HG03460 (cell line): ENCODE data around the gene TAGAP.
"Not testable (repeated sequence)": the region's sequence is repeated elsewhere in the genome, so short reads cannot be mapped to it uniquely, and the experiment has no call there.

ENCODE experiments used
- ATAC-seq: cut with Tn5 transposase; IDR thresholded peaks from one replicate; pipeline ENCODE4 v1.9.1; 2021; ENCODE audit not compliant: unreplicated experiment

TAGAP gene

GRCh38 chr6:159017757-159018559 lies 26.8 kb downstream of the TAGAP start:
- no peak for ATAC-seq

- no peak for ATAC-seq
Observed at GRCh38 chr6:159014406-159014805, 30.4 kb downstream of the TAGAP start.

- no peak for ATAC-seq
Observed at GRCh38 chr6:159013229-159013628, 31.6 kb downstream of the TAGAP start.

- no peak for ATAC-seq
Observed at GRCh38 chr6:159012201-159012600, 32.6 kb downstream of the TAGAP start.

- ATAC-seq, result not testable (repeated sequence)
Observed at GRCh38 chr6:159010037-159010612, 34.7 kb downstream of the TAGAP start.

- peak; percentile 68 for ATAC-seq
Observed at GRCh38 chr6:159008656-159009288, 36.0 kb downstream of the TAGAP start.

GRCh38 chr6:159007510-159007909 lies 37.3 kb downstream of the TAGAP start:
- no peak for ATAC-seq

- no peak for ATAC-seq
Observed at GRCh38 chr6:159005436-159005835, 39.4 kb downstream of the TAGAP start.

- no peak for ATAC-seq
Observed at GRCh38 chr6:159004592-159004991, 40.2 kb downstream of the TAGAP start.

GRCh38 chr6:159002432-159003155 lies 42.2 kb downstream of the TAGAP start:
- ATAC-seq, result no peak

GRCh38 chr6:158999666-159000403 lies 45.0 kb downstream of the TAGAP start, which contains the start of gene RSPH3:
RSPH3 (minus strand) TSS chr6:159000202; CDS start chr6:158999550, 652 bp downstream.
- peak; percentile 93 for ATAC-seq

GRCh38 chr6:158999154-158999665 lies 45.6 kb downstream of the TAGAP start:
- ATAC-seq, result peak; percentile 29

- ATAC-seq, result no peak
Observed at GRCh38 chr6:158996856-158997255, 47.9 kb downstream of the TAGAP start.

- ATAC-seq, result no peak
Observed at GRCh38 chr6:158993639-158994038, 51.2 kb downstream of the TAGAP start.

- ATAC-seq, result no peak
Observed at GRCh38 chr6:158991017-158991723, 53.6 kb downstream of the TAGAP start.

- not testable (repeated sequence) for ATAC-seq
Observed at GRCh38 chr6:158989711-158990110, 55.1 kb downstream of the TAGAP start.

GRCh38 chr6:158988477-158988876 lies 56.3 kb downstream of the TAGAP start:
- ATAC-seq, result no peak

- ATAC-seq, result no peak
Observed at GRCh38 chr6:158987657-158988056, 57.1 kb downstream of the TAGAP start.
